ENCODE results near the gene EDNRB.

Gene EDNRB

GRCh38 chr13:77898097-77898496 lies 20.5 kb downstream of the EDNRB start:
- no peak for DNase-seq (ENCODE audit: extremely low read depth in 1 of 2, low read depth in 1 of 2)

- DNase-seq (ENCODE audit: extremely low read depth in 1 of 2, low read depth in 1 of 2), result no peak
Observed at GRCh38 chr13:77896977-77897376, 21.7 kb downstream of the EDNRB start.

GRCh38 chr13:77896536-77896935 lies 22.1 kb downstream of the EDNRB start:
- DNase-seq (ENCODE audit: extremely low read depth in 1 of 2, low read depth in 1 of 2), result no peak

- DNase-seq (ENCODE audit: extremely low read depth in 1 of 2, low read depth in 1 of 2), result no peak
Observed at GRCh38 chr13:77894743-77895142, 23.9 kb downstream of the EDNRB start.

- no peak for DNase-seq (ENCODE audit: extremely low read depth in 1 of 2, low read depth in 1 of 2)
Observed at GRCh38 chr13:77893066-77893465, 25.6 kb downstream of the EDNRB start.

GRCh38 chr13:77892491-77892890 lies 26.1 kb downstream of the EDNRB start:
- DNase-seq (ENCODE audit: extremely low read depth in 1 of 2, low read depth in 1 of 2), result no peak

GRCh38 chr13:77891486-77891885 lies 27.1 kb downstream of the EDNRB start:
- no peak for DNase-seq (ENCODE audit: extremely low read depth in 1 of 2, low read depth in 1 of 2)

GRCh38 chr13:77891041-77891440 lies 27.6 kb downstream of the EDNRB start:
- no peak for DNase-seq (ENCODE audit: extremely low read depth in 1 of 2, low read depth in 1 of 2)

GRCh38 chr13:77883328-77883727 lies 35.3 kb downstream of the EDNRB start:
- no peak for DNase-seq (ENCODE audit: extremely low read depth in 1 of 2, low read depth in 1 of 2)

GRCh38 chr13:77878190-77878589 lies 40.4 kb downstream of the EDNRB start:
- DNase-seq (ENCODE audit: extremely low read depth in 1 of 2, low read depth in 1 of 2), result no peak

- no peak for DNase-seq (ENCODE audit: extremely low read depth in 1 of 2, low read depth in 1 of 2)
Observed at GRCh38 chr13:77876176-77876575, 42.5 kb downstream of the EDNRB start.

GRCh38 chr13:77874406-77874805 lies 44.2 kb downstream of the EDNRB start:
- DNase-seq (ENCODE audit: extremely low read depth in 1 of 2, low read depth in 1 of 2), result no peak

GRCh38 chr13:77872995-77873394 lies 45.6 kb downstream of the EDNRB start:
- no peak for DNase-seq (ENCODE audit: extremely low read depth in 1 of 2, low read depth in 1 of 2)

GRCh38 chr13:77871596-77871995 lies 47.0 kb downstream of the EDNRB start:
- no peak for DNase-seq (ENCODE audit: extremely low read depth in 1 of 2, low read depth in 1 of 2)

- no peak for DNase-seq (ENCODE audit: extremely low read depth in 1 of 2, low read depth in 1 of 2)
Observed at GRCh38 chr13:77868717-77869116, 49.9 kb downstream of the EDNRB start.

GRCh38 chr13:77866971-77867370 lies 51.7 kb downstream of the EDNRB start:
- no peak for DNase-seq (ENCODE audit: extremely low read depth in 1 of 2, low read depth in 1 of 2)

- DNase-seq (ENCODE audit: extremely low read depth in 1 of 2, low read depth in 1 of 2), result no peak
Observed at GRCh38 chr13:77865622-77866021, 53.0 kb downstream of the EDNRB start.

GRCh38 chr13:77863144-77863543 lies 55.5 kb downstream of the EDNRB start:
- DNase-seq (ENCODE audit: extremely low read depth in 1 of 2, low read depth in 1 of 2), result no peak

GRCh38 chr13:77861741-77862140 lies 56.9 kb downstream of the EDNRB start:
- DNase-seq (ENCODE audit: extremely low read depth in 1 of 2, low read depth in 1 of 2), result no peak

- DNase-seq (ENCODE audit: extremely low read depth in 1 of 2, low read depth in 1 of 2), result no peak
Observed at GRCh38 chr13:77860507-77860981, 58.1 kb downstream of the EDNRB start.

GRCh38 chr13:77859450-77859849 lies 59.2 kb downstream of the EDNRB start:
- DNase-seq (ENCODE audit: extremely low read depth in 1 of 2, low read depth in 1 of 2), result no peak

GRCh38 chr13:77857531-77858209 lies 61.0 kb downstream of the EDNRB start:
- no peak for DNase-seq (ENCODE audit: extremely low read depth in 1 of 2, low read depth in 1 of 2)

GRCh38 chr13:77853703-77854102 lies 64.9 kb downstream of the EDNRB start:
- no peak for DNase-seq (ENCODE audit: extremely low read depth in 1 of 2, low read depth in 1 of 2)

Measured in stimulated activated CD8-positive, alpha-beta memory T cell treated with anti-CD3 and anti-CD28 coated beads, Interleukin-7, amount 100 ng/mL, for 48 hours (primary cell).